KMS-11 (cell line): ENCODE measurements around the gene SUN1.

ENCODE experiments used
- H2AFZ ChIP-seq: fragments of 200-600 bp; sonication (generic); 2 replicates; pipeline ENCODE4 v1.6.1; 2016; ENCODE audit warnings: antibody characterized with exemption, mixed run types, low read depth
- H3K27ac ChIP-seq: fragments of 200-600 bp; sonication (generic); 2 replicates; pipeline ENCODE4 v1.6.1; 2016; ENCODE audit warnings: mild to moderate bottlenecking, mixed run types
- H3K27me3 ChIP-seq: fragments of 200-600 bp; sonication (generic); 2 replicates; pipeline ENCODE4 v1.6.1; 2017; ENCODE audit warnings: mild to moderate bottlenecking, low read depth, mixed run types, moderate library complexity; ENCODE audit not compliant: insufficient read depth
- H3K36me3 ChIP-seq: fragments of 200-600 bp; sonication (generic); 2 replicates; pipeline ENCODE4 v1.6.1; 2017; ENCODE audit warnings: mild to moderate bottlenecking, mixed run types; ENCODE audit not compliant: insufficient read depth
- H3K4me1 ChIP-seq: fragments of 200-600 bp; sonication (generic); 2 replicates; pipeline ENCODE4 v1.6.1; 2016; ENCODE audit warnings: mild to moderate bottlenecking, low read depth, mixed run types; ENCODE audit not compliant: poor library complexity, severe bottlenecking
- H3K4me2 ChIP-seq: fragments of 200-600 bp; sonication (generic); 2 replicates; pipeline ENCODE4 v1.7.0; 2016; ENCODE audit warnings: mild to moderate bottlenecking, mixed run types
- H3K4me3 ChIP-seq: fragments of 200-600 bp; sonication (generic); IDR thresholded peaks from 2 replicates; pipeline ENCODE4 v1.6.1; 2017; ENCODE audit warnings: low read depth, low read length, mixed read lengths; ENCODE audit not compliant: insufficient read depth
- H3K79me2 ChIP-seq: fragments of 200-600 bp; sonication (generic); 2 replicates; pipeline ENCODE4 v1.6.1; 2016; ENCODE audit warnings: low read depth, mixed run types; ENCODE audit not compliant: insufficient read depth
- H3K9ac ChIP-seq: fragments of 200-600 bp; sonication (generic); 2 replicates; pipeline ENCODE4 v1.6.1; 2016; ENCODE audit warnings: mild to moderate bottlenecking, mixed run types
- H4K20me1 ChIP-seq: fragments of 200-600 bp; sonication (generic); 2 replicates; pipeline ENCODE4 v1.6.1; 2016; ENCODE audit warnings: mild to moderate bottlenecking, mixed run types; ENCODE audit not compliant: insufficient read depth
- CTCF ChIP-seq: fragments of 200-600 bp; sonication (generic); conservative IDR thresholded peaks from 2 replicates; pipeline ENCODE4 v1.6.1; 2017; ENCODE audit warnings: low read depth, mild to moderate bottlenecking, antibody characterized with exemption, low read length, moderate library complexity, mixed read lengths

SUN1 gene

GRCh38 chr7:917255-918117 is 85.2 kb downstream of the SUN1 start:
- Histone ChIP-seq H3K36me3 (no peaks in the 10 kb centered on the region), H3K27ac (no peak overlapping the region), H2AFZ (no peak overlapping the region), H3K27me3 (peaks cover 20% of the 10 kb centered on the region; the same call in 1 of the 2 replicates), H3K4me3 (no peak overlapping the region), H4K20me1 (no peaks in the 10 kb centered on the region), H3K4me2 (no peak overlapping the region), H3K9ac (no peak overlapping the region), H3K4me1 (peaks cover 6% of the 10 kb centered on the region), H3K79me2 (no peaks in the 10 kb centered on the region)
- no peak for TF ChIP-seq CTCF

DNA sequence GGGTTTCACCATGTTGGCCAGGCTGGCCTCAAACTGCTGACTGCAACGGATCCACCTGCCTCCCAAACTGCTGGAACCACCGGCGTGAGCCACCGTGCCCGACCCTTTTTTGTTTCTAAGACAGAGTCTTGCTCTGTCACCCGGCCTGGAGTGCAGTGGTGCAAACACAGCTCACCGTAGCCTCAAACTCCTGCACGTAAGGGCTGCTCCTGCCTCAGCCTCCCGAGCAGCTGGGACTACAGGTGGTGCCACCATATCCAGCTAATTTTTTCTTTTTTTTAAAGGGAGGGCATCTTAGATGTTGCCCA is 85.8 kb downstream of the SUN1 start:
- Histone ChIP-seq H3K36me3 (no peaks in the 10 kb centered on the region), H3K9ac (no peak overlapping the region), H4K20me1 (no peaks in the 10 kb centered on the region), H3K79me2 (no peaks in the 10 kb centered on the region), H3K27ac (no peak overlapping the region), H3K27me3 (peaks cover 16% of the 10 kb centered on the region; the same call in 1 of the 2 replicates), H2AFZ (no peak overlapping the region), H3K4me1 (peaks cover 10% of the 10 kb centered on the region), H3K4me2 (no peak overlapping the region), H3K4me3 (no peak overlapping the region)
- no peak for TF ChIP-seq CTCF

- Histone ChIP-seq H4K20me1 (no peaks in the 10 kb centered on the region), H3K4me1 (peaks cover 14% of the 10 kb centered on the region), H3K27ac (no peak overlapping the region), H3K27me3 (peaks cover 16% of the 10 kb centered on the region; the same call in 1 of the 2 replicates), H3K36me3 (no peaks in the 10 kb centered on the region), H2AFZ (no peak overlapping the region), H3K9ac (no peak overlapping the region), H3K4me2 (no peak overlapping the region), H3K79me2 (no peaks in the 10 kb centered on the region), H3K4me3 (no peak overlapping the region)
- no peak for TF ChIP-seq CTCF
Measured at GRCh38 chr7:918441-919113, 86.3 kb downstream of the SUN1 start.

DNA sequence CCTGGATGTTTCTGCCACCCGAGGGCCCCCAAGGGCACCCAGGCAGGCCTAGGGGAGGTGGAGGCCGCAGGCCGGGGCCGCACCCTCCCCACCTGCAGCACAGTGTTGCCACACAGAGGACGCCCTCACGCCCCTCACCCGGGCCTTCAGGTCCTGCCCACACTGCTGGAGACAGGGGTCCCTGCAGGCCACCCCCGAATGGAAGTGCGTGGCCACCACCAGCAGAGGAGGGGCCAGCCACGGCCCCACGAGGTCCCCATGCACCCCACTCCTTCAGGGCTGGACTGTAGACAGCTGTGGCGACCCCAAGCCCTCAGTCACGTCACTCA is 86.8 kb downstream of the SUN1 start:
- Histone ChIP-seq H2AFZ (no peak overlapping the region), H3K36me3 (no peaks in the 10 kb centered on the region), H3K4me2 (no peak overlapping the region), H3K79me2 (no peaks in the 10 kb centered on the region), H3K4me1 (peaks cover 16% of the 10 kb centered on the region), H3K27ac (no peak overlapping the region), H4K20me1 (no peaks in the 10 kb centered on the region), H3K9ac (no peak overlapping the region), H3K27me3 (peaks cover 16% of the 10 kb centered on the region; the same call in 1 of the 2 replicates), H3K4me3 (no peak overlapping the region)
- no peak for TF ChIP-seq CTCF
